Memory B cell (primary cell): ENCODE data around the gene UNG.

Source experiments
- ATAC-seq: fragments of 150-1000 bp; cut with Tn5 transposase; 2 replicates; pipeline ENCODE4 v1.10.0; 2021; ENCODE audit warnings: low read depth, mild to moderate bottlenecking, moderate library complexity
- DNase-seq, 2 donors: peaks; one replicate each; pipeline ENCODE4 v3.0.0; 2022; ENCODE audit warnings: low spot score in 2 of 2
- H3K27ac Mint-ChIP-seq: one replicate; pipeline ENCODE4 v1.8.0; 2022; ENCODE audit warnings: mild to moderate bottlenecking, moderate library complexity, mixed read lengths
- H3K27me3 Mint-ChIP-seq: one replicate; pipeline ENCODE4 v1.8.0; 2022; ENCODE audit warnings: mixed read lengths
- H3K36me3 Mint-ChIP-seq: one replicate; pipeline ENCODE4 v1.8.0; 2022; ENCODE audit warnings: mild to moderate bottlenecking, mixed read lengths
- H3K4me1 Mint-ChIP-seq: one replicate; pipeline ENCODE4 v1.8.0; 2022; ENCODE audit warnings: mixed read lengths
- H3K4me3 Mint-ChIP-seq: one replicate; pipeline ENCODE4 v1.8.0; 2022; ENCODE audit warnings: mild to moderate bottlenecking, moderate library complexity, mixed read lengths
- H3K9me3 Mint-ChIP-seq: one replicate; pipeline ENCODE4 v1.8.0; 2022; ENCODE audit warnings: mixed read lengths

The UNG gene

GRCh38 chr12:109099431-109100020, 2.1 kb downstream of the UNG start:
- Mint-ChIP-seq H3K36me3 (peaks cover 11% of the 10 kb centered on the region), H3K4me1 (peaks cover 15% of the 10 kb centered on the region), H3K27me3 (peaks cover 2% of the 10 kb centered on the region), H3K9me3 (no peaks in the 10 kb centered on the region), H3K27ac (no peak overlapping the region), H3K4me3 (no peak overlapping the region)
- DNase-seq (no peak), ATAC-seq (no peak)

DNA sequence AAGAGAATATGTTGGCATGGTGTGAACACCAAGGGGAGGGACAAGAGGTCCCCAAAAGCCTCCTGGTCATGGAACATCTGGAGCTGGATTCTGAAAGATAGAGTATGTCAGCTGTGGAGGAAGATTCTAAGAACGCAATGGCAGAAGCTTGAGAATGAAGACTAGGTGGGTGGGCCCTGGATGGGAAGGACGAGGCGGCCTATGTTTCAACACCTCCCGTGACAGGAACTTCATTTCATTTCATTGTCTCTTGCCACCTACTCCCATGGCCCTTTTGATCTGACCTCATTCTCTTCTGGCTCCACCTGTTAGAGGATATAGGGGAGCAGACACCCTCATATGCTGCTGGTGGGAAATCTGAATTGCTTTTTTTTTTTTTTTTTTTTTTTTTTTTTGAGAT, 3.3 kb downstream of the UNG start:
- DNase-seq (no peak), ATAC-seq (no peak)
- Mint-ChIP-seq H3K9me3 (no peaks in the 10 kb centered on the region), H3K27ac (no peak overlapping the region), H3K36me3 (peaks cover 17% of the 10 kb centered on the region), H3K27me3 (peaks cover 2% of the 10 kb centered on the region), H3K4me3 (no peak overlapping the region), H3K4me1 (peaks cover 15% of the 10 kb centered on the region)

DNA sequence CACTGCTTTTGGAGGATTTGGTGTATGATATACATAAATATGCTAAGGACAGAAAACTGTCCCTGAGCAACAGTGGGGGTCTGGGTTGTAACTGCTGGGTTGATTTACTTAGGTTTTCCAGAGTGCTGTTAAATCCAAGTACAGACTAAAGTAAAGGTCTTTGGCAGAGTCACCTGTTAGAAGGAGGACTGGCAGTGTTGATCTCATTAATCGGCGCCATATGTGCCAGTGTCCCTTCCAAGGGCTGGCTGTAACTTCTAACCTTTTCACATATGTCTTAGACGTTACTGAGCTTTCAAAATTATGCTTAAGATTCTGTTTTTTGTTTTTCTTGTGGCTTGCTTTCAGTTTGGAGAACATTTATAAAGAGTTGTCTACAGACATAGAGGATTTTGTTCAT, 5.1 kb downstream of the UNG start:
- peaks cover 19% of the 10 kb centered on the region for H3K36me3 Mint-ChIP-seq
- ATAC-seq (no peak), DNase-seq (no peak)
- no peaks in the 10 kb centered on the region for H3K27me3 Mint-ChIP-seq
- H3K4me3 Mint-ChIP-seq: no peak overlapping the region
- peaks cover 15% of the 10 kb centered on the region for H3K4me1 Mint-ChIP-seq
- H3K9me3 Mint-ChIP-seq: no peaks in the 10 kb centered on the region
- H3K27ac Mint-ChIP-seq: no peak overlapping the region

DNA sequence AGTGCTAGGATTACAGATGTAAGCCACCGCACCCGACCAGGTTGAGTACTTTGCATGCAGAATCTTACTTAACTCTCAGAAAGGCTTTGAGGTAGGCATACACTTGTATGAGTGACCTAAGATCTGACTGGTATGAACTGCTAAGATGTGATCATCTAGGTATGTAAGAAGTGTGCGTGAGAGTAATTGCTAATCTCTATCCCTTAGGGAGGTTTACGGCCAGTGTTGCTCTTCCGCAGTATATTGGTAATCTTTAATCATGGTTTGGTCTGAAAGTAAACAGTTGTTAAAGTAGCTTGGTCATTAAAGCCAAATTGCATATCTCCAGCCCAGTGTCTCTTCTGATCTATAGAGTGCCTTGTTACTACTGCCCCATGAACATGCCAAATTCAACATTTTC, 7.8 kb downstream of the UNG start:
- no peaks in the 10 kb centered on the region for H3K27me3 Mint-ChIP-seq
- no peaks in the 10 kb centered on the region for H3K9me3 Mint-ChIP-seq
- H3K36me3 Mint-ChIP-seq: peaks cover 19% of the 10 kb centered on the region
- DNase-seq (no peak), ATAC-seq (no peak)
- no peak overlapping the region for H3K4me3 Mint-ChIP-seq
- no peak overlapping the region for H3K27ac Mint-ChIP-seq
- peaks cover 5% of the 10 kb centered on the region for H3K4me1 Mint-ChIP-seq

- Mint-ChIP-seq H3K9me3 (no peaks in the 10 kb centered on the region), H3K4me1 (peaks cover 3% of the 10 kb centered on the region), H3K4me3 (no peak overlapping the region), H3K27ac (no peak overlapping the region), H3K27me3 (no peaks in the 10 kb centered on the region), H3K36me3 (peaks cover 8% of the 10 kb centered on the region)
- ATAC-seq (no peak), DNase-seq (no peak)
Observed at GRCh38 chr12:109109746-109110350, 12.5 kb downstream of the UNG start.

DNA sequence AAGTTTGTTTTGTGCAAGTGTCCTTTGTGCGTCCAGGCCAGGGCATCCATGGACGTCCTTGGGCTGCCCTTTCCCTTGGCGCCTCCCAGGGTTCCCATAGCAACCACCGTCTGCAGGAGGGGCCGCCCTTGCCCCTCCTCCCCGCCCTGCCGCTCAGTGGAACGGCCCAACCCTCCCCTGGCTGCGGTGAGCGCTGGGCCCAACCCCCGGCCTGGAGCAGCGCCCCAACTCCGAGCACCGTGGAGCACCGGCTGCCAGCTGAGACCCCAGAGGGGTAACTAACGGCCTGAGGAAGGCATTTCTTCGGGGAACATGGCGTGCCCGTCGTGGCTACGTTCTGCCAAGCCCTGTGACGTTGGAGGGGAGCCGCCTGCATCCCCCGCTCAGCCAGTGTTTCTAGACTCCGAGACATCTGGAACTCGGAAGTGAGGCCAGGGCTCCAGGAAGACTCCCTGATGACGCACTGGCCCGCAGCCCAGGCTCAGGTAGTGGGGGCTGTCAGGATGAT, 13.6 kb downstream of the UNG start:
- Mint-ChIP-seq H3K27ac (no peak overlapping the region), H3K27me3 (no peaks in the 10 kb centered on the region), H3K36me3 (no peaks in the 10 kb centered on the region), H3K4me3 (peak overlapping the region; percentile 81), H3K4me1 (peaks cover 5% of the 10 kb centered on the region), H3K9me3 (no peaks in the 10 kb centered on the region)
- DNase-seq (peak in 1 of 2 donors; percentile 5), ATAC-seq (peak; percentile 83)

- no peak for DNase-seq
- H3K36me3 Mint-ChIP-seq: no peaks in the 10 kb centered on the region
- no peaks in the 10 kb centered on the region for H3K27me3 Mint-ChIP-seq
- H3K9me3 Mint-ChIP-seq: no peaks in the 10 kb centered on the region
- peaks cover 5% of the 10 kb centered on the region for H3K4me1 Mint-ChIP-seq
- H3K27ac Mint-ChIP-seq: no peak overlapping the region
- no peak overlapping the region for H3K4me3 Mint-ChIP-seq
- no peak for ATAC-seq
Observed at GRCh38 chr12:109112720-109113465, 15.5 kb downstream of the UNG start.

GRCh38 chr12:109113661-109114321, 16.4 kb downstream of the UNG start:
- no peaks in the 10 kb centered on the region for H3K36me3 Mint-ChIP-seq
- no peaks in the 10 kb centered on the region for H3K27me3 Mint-ChIP-seq
- no peak overlapping the region for H3K27ac Mint-ChIP-seq
- DNase-seq (no peak), ATAC-seq (no peak)
- H3K4me3 Mint-ChIP-seq: no peak overlapping the region
- peaks cover 5% of the 10 kb centered on the region for H3K4me1 Mint-ChIP-seq
- H3K9me3 Mint-ChIP-seq: no peaks in the 10 kb centered on the region

DNA sequence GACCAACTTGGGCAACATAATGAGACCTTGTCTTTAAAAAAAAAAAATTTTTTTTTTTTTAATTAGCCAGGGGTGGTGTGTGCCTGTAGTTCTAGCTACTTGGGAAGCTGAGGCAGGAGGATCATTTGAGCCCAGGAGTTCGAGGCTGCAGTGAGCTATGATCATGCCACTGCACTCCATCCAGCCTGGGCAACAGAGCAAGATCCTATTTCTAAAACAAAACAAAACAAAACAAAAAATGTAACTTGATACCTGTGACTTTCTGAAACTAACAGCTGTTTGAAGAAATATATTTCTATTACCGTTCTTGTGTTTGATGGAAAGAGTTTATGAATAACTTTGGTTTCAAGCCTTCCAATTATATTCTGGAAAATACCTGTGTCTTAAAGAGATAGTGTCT, 17.2 kb downstream of the UNG start:
- no peaks in the 10 kb centered on the region for H3K27me3 Mint-ChIP-seq
- no peaks in the 10 kb centered on the region for H3K9me3 Mint-ChIP-seq

DNA sequence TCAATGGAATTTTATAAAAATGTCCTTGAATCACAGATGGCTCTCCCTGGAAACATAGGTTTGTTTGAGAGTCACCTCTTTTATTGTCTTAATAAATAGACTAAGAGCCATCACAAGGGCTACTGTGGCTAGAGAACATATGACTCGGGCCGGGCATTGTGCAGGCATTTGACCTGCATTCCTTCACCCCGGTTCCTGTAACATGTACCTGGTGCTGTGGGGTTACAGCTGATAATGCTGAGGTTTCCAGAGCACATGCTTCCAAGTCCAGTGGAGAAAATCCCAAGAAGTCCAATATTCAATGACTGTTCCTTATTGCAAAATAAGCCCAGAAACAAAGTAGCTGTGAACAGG, 18.0 kb downstream of the UNG start:
- DNase-seq: no peak
- no peaks in the 10 kb centered on the region for H3K9me3 Mint-ChIP-seq
- H3K27ac Mint-ChIP-seq: no peak overlapping the region
- peaks cover 5% of the 10 kb centered on the region for H3K4me1 Mint-ChIP-seq
- H3K27me3 Mint-ChIP-seq: peaks cover 1% of the 10 kb centered on the region
- no peak overlapping the region for H3K4me3 Mint-ChIP-seq
- H3K36me3 Mint-ChIP-seq: no peaks in the 10 kb centered on the region
- no peak for ATAC-seq

More for the DNA sequence above, 17.2 kb downstream of the UNG start:
- Mint-ChIP-seq H3K4me1 (peaks cover 5% of the 10 kb centered on the region), H3K36me3 (no peaks in the 10 kb centered on the region), H3K27ac (no peak overlapping the region), H3K4me3 (no peak overlapping the region)
- DNase-seq: no peak
- ATAC-seq: no peak

DNA sequence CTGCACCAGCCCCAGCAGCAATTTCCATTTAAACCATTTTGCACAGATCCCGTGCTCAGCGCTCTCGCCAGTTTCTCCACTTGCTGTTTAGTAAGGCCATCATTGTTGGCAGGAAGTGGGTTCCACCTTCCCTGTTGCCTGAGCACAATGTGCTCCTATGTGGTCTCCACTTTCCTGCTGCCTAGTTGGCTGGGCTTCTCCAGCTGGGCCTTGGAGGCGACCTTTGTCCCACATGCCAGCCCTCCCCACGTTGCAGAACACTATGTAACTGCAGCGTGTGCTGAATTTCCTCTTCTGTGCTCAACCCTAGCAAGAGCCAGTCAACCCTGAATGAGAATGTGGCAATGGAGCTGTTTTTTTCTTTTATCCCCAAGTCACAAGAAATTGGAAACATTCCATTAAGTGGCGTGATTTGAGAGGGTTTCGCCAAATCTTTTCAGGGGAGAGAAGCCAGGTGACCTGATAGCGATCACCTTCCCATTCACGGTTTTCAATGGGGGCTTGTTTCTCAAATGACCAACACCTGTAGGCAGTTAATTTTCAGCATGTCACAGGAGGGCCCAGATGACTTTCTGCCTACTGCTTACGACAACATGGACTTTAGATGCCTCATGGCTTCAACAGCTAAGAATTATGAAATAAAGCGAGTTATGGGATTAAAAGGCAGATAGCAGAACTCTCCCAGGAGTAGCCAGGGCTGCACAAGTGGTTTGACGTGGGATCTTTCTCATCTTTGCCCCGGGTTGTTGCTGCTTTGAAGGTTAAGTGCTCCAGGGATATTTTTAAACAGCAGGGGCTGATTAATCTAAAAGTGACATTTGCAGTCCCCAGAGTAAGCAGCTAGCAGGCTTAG, 18.6 kb downstream of the UNG start, which contains the start of gene ACACB:
Gene ACACB (plus strand): TSS at position 830 of the 853 bp plus-strand sequence. CDS start 22,819 bp downstream, outside the sequence.
- Mint-ChIP-seq H3K4me1 (peaks cover 5% of the 10 kb centered on the region), H3K4me3 (no peak within 1 kb of the TSS), H3K27me3 (peaks cover 2% of the 10 kb centered on the region), H3K27ac (no peak within 1 kb of the TSS), H3K36me3 (no peaks in the 10 kb centered on the region), H3K9me3 (no peaks in the 10 kb centered on the region)
- ATAC-seq: no peak
- no peak for DNase-seq

GRCh38 chr12:109116611-109116949, 19.2 kb downstream of the UNG start:
- no peak overlapping the region for H3K27ac Mint-ChIP-seq
- no peaks in the 10 kb centered on the region for H3K9me3 Mint-ChIP-seq
- no peak for ATAC-seq
- H3K36me3 Mint-ChIP-seq: no peaks in the 10 kb centered on the region
- H3K27me3 Mint-ChIP-seq: peaks cover 2% of the 10 kb centered on the region
- no peak overlapping the region for H3K4me3 Mint-ChIP-seq
- peaks cover 5% of the 10 kb centered on the region for H3K4me1 Mint-ChIP-seq
- DNase-seq: no peak

GRCh38 chr12:109120095-109120494, 22.7 kb downstream of the UNG start:
- Mint-ChIP-seq H3K9me3 (no peaks in the 10 kb centered on the region), H3K36me3 (no peaks in the 10 kb centered on the region), H3K4me3 (no peak overlapping the region), H3K27ac (no peak overlapping the region), H3K4me1 (peaks cover 2% of the 10 kb centered on the region), H3K27me3 (peaks cover 2% of the 10 kb centered on the region)
- DNase-seq (no peak), ATAC-seq (no peak)
